NOMO-1 treated with dmso at 0.1 percent for 144 hours (cell line): Measurements from ENCODE around the gene SLC33A1.
"Not testable (repeated sequence)": the region's sequence is repeated elsewhere in the genome, so short reads cannot be mapped to it uniquely, and the experiment has no call there.

Experiments
- DNase-seq: peaks from one replicate; lab custom pipeline; 2025; ENCODE audit not compliant: unreplicated experiment; lab: John Stamatoyannopoulos, UW

SLC33A1 gene

DNA sequence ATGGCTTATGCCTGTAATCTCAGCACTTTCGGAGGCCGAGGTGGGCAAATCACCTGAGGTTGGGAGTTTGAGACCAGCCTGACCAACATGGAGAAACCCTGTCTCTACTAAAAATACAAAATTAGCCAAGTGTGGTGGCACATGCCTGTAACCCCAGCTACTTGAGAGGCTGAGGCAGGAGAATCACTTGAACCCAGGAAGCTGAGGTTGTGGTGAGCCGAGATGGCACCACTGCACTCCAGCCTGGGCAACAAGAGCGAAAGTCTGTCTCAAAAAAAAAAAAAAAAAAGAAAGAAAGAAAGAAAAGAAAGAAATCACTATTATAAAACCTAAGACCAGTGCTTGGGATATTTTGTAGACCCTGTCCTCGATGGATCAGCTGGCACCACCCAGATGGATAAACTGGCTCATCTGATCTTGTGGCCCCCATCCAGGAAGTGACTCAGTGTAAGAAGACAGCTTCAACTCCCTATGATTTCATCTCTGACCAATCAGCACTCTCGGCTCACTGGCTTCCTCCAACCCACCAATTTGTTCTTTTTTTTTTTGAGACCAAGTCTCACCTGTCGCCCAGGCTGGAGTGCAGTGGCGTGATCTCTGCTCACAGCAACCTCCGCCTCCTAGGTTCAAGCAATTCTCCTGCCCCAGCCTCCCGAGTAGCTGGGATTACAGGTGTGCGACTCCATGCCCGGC, 8.2 kb upstream of the SLC33A1 start:
- DNase-seq = peak; percentile 55

DNA sequence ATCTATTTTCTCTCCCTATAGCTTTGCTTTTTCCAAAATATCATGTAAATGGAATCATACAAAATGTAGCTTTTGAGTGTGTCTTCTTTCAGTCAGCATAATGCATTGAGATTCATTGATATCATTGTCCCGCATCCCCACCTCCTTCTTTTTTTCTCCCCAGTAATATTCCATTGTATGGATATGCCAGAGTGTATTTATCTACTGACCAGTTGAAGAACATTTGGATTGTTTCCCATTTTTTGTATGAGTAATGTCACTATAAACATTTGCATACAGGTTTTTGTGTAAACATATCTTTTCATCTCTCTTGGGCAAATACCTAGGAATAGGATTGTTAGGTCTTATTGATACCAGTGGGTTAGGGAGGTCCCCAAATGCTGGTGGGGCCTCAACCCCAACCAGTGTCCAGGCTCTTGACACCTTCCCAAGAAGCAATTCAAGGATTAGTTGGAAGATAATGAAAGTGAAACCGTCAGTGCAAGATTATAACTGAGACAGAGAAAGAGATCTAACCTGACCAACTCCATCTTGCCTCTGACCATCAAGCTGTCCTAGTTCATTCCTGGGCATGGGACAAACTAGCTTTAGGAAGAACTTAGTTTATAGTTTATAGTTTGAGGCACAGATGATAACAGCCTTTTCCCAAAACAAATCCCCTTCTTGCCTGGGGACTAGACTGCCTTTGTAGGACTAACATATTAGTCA, 7.4 kb upstream of the SLC33A1 start:
- DNase-seq = no peak

DNA sequence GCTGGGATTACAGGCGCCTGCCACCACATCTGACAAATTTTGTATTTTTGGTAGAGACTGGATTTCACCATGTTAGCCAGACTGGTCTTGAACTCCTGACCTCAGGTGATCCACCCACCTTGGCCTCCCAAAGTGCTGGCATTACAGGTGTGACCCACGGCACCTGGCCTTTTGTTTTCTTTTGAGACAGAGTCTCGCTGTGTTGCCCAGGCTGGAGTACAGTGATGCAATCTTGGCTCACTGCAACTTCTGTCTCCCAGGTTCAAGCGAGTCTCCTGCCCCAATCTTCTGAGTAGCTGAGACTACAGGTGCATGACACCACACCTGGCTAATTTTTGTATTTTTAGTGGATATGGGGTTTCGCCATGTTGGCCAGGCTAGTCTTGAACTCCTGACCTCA, 6.2 kb upstream of the SLC33A1 start:
- not testable (repeated sequence) for DNase-seq

DNA sequence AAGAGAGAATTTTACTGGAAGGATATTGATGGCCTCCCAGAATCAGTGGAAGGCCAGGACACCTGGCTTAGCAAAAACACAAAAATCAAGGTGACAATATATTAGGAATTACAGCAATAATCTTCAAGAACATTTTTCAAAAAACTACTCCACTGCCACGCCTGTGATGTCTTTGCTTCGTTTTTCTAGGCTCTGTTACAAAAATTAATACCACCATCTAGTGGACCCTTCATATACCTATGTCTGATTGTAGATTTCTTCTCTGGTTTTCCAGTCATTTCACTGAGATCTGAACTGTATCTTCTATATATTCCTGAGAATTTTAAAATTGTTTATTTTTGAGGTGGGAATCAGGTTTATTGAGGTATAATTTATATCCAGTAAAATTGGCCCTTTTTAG, 5.6 kb upstream of the SLC33A1 start:
- peak; percentile 13 for DNase-seq

DNA sequence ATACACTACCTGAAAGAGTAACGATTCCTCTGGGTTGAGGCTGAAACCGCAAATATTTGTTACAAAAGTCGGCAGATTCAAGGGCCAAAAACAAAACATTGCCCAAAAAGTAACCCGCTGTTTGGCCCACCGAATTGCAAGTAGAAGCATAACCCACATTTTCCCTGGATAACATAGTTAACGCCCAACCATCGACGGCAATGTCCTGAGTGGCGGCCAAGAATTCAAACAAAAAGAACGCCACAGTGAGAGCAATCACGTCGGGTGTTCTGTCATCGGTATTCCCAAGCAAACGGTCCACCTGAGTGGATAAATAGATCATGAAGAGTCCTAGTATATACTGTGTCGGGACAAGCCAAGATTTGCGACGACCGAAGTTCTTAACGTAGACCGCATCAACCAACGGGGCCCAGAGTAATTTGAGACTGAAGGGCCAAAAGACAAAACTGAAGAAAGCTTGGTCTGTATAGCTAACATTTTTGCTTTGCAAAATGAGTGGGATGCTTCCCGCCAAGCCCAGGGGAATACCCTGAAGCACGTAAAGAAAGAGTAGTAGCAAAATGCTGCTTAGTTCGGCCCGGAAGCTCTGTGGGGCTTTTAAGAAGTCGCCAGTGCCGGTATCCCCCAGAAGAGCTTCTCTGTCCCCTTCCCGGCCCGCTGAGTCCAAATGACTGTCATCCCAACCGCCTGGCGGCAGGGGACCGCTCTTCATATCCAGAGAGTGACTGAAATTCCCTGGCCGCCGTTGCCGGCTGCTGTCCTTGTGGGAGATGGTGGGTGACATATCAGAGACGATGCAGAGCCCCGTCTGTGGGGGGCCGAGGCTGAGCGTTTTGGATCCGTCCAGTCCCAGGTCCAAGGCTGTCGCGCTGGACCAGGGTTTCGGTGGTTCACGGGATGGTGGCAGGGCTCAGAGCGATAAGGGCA, 750 bp downstream of the SLC33A1 start:
- DNase-seq = peak; percentile 27

DNA sequence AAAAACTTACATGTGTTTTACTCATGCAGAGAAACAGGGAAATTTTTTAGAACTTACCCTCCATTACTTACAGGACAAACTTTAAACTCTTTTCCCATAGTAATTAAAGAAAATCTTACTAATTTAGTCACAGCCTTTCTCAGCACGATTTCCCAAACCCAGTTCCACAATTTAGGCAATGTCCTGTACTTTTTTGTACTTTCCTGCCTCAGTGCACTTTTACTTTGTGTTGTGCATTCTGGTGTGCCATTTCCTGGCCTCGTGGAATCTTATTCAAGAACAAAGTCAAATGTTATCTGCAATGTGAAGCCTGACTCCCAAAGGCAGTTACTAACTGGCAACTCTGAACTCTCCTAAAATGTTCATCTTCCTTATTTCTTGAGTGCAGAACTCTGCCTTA, 1.9 kb downstream of the SLC33A1 start:
- peak; percentile 13 for DNase-seq

DNA sequence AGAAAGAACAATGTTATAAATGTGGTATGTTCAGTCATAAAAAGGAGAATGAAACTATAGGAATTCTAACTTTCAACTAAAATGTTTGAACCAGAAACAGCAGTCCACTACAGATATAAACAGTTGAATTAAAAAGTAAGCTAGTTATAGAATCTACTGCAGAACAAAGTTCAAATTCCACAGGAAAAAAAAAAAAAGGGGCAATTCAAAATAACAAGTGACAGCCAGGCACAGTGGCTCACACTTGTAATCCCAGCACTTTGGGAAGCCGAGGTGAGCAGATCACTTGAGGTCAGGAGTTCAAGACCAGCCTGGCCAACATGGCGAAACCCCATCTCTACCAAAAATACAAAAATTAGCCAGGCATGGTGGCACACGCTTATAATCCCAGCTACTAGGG, 4.8 kb downstream of the SLC33A1 start:
- DNase-seq = not testable (repeated sequence)

DNA sequence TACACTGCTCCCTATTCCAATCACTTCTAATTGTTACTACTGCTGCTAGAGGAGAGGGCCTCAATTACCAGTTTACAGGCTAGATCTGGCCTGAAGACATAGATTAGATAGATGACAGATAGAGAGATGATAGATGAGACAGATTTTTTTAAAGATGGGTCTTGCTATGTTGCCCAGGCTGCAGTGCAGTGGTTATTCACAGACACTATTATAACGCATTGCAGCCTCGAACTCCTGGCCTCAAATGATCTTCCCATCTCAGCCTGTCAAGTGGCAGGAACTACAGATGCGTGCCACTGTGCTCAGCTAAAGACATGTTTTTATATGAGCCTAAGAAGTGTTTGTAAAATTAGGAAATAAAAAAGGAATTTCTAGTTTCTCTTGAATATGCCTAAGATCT, 6.2 kb downstream of the SLC33A1 start:
- no peak for DNase-seq

DNA sequence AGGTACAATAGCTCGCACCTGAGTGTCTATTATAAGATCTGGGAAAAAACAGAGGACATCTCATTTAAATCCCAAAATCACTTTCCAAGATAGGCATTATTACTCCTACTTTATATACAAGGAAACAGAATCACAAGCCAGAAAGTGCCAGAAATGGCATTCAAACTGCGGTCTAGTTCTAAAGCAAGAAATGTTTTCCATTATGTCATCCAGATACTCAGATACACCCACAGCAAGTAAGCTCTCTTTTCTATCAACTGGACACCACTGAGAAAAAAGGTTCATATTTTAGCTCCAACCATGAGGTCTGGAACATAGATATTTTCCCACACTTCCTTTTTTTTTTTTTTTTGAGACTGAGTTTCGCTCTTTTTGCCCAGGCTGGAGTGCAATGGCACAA, 8.1 kb downstream of the SLC33A1 start:
- no peak for DNase-seq

DNA sequence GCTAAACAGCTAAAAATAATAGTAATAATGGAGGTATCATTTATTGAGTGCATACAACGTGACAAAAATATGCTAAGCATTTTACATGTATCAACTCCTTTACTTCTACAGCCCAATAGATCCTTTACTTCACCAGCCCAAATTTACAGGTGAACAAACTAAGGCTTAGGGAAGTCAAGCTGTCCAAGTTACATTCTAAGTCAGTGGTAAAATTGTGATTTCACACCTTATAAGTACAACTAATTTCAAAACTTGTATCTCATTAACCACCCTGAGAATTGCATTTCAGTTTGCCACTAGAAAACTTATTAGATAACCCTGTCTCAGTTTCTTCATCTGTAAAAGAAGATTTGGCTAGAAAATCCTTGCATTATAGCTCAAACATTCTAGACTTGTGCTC, 10.7 kb downstream of the SLC33A1 start:
- no peak for DNase-seq

DNA sequence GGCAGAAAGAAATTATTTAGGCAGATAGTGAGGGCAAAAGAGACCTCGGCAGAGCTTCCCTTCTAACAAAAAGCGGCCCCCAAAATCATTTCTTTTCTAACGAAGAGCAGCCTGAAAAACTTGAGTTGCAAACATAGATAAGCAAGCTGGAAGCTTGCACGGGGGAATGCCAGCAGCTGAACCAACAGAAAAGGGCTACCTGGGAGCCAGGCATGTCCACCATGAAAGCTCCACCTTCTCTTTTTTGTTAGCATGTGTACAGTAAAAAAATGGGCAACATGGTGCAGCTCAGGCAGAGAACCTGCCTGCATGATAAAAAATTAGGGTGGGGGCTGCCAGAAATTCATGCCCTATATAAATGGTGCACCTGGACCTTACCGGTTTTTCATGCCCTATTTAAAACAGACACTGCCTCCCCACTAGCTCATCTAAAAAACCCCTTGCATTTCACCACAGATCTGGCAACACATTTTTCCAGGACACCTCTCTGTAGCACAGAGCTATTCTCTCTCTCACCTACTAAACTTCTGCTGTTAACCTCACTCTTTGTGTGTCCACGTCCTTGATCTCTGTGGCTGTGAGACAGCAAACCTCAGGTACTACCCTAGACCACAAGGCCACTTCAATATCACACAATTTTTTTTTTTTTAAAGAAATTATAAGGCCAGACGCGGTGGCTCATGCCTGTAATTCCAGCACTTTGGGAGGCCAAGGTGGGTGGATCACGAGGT, 18.7 kb downstream of the SLC33A1 start:
- no peak for DNase-seq

DNA sequence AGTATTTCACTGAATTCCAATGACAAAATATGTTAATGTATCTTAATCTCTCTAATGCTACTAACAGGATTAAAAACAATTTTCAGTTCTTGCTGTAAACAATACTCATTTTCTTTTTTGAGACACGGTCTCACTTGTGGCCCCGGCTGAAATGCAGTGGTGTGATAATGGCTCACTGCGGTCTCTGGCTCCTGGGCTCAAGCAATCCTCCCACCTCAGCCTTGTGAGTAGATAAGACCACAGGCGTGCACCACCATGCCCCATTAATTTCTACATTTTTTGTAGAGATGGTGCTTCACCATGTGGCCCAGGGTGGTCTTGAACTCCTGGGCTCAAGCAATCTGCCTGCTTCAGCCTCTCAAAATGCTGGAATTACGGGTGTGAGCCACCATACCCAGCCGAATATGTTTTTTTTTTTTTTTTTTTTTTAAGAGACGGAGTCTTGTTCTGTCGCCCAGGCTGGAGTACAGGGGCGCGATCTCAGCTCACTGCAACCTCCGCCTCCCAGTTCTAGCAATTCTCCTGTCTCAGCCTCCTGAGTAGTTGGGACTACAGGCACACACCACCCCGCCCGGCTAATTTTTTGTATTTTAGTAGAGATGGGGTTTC, 25.6 kb downstream of the SLC33A1 start:
- not testable (repeated sequence) for DNase-seq

DNA sequence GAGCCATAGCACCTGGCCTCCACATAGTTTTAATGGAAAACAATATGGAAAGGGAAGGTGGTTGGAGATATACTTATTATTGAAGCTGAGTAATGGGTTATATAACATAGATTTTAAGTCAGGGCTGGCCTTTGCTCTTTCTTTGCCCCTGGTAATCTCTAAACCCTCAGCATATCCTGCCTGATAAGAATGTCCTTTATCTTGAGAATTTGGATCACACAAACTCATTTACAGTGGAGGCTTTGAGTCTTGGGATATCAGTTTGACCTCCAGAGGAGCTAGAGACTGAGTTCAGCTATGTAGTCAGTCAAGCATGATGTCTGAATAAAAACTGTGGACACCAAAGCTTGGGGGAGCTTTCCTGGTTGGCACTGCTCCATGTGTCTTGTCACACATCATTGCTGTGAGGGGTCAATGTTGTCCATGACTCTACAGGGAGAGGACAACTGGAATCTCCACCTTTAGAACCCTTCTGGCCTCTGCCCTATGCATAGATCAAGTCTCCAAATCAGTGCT, 39.1 kb downstream of the SLC33A1 start:
- DNase-seq = no peak

DNA sequence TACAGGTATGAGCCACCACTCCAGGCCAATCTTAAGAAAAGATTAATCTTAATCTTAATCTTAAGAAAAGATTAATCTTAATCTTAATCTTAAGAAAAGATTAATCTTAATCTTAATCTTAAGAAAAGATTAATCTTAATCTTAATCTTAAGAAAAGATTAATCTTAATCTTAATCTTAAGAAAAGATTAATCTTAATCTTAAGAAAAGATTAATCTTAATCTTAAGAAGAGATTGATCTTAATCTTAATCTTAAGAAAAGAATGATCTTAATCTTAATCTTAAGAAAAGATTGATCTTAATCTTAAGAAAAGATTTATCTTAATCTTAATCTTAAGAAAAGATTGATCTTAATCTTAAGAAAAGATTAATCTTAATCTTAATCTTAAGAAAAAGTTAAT, 41.0 kb downstream of the SLC33A1 start:
- DNase-seq = not testable (repeated sequence)

DNA sequence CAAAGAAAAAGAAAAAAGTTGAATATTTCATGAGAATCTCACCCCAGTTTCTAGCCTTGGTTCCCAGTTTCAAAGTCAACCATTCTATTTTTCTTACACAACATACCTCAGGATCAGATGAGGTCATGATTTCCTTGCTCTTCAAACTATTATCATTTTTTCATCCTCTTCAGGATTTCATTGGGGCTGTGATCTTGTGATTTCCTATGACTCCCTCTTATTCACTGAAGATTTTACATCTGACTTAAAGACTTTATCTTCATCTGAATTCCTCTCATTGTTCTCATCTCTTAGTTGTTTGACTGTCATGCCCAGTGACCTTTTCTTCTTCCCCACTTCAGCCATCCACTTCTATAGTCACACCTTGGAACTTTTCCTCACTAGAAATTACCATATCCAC, 45.0 kb downstream of the SLC33A1 start:
- DNase-seq = no peak

DNA sequence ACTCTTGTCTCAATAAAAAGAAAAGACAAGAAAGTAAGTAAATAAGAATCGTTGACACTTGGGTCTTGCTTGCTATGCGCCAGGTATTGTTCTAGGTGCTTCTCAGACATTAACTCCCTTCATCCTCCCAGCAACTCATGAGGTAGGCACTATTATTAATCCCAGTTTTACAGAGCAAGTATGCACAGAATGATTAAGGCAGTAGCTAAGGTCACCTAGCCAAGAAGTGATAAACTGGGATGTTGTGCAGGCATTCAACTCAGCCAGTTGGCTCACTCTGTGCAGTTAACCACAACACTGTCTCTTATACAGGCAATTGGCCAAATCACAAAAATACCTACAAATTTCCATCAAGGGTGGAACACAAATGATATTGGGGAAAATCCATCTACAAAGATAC, 46.4 kb downstream of the SLC33A1 start:
- no peak for DNase-seq

DNA sequence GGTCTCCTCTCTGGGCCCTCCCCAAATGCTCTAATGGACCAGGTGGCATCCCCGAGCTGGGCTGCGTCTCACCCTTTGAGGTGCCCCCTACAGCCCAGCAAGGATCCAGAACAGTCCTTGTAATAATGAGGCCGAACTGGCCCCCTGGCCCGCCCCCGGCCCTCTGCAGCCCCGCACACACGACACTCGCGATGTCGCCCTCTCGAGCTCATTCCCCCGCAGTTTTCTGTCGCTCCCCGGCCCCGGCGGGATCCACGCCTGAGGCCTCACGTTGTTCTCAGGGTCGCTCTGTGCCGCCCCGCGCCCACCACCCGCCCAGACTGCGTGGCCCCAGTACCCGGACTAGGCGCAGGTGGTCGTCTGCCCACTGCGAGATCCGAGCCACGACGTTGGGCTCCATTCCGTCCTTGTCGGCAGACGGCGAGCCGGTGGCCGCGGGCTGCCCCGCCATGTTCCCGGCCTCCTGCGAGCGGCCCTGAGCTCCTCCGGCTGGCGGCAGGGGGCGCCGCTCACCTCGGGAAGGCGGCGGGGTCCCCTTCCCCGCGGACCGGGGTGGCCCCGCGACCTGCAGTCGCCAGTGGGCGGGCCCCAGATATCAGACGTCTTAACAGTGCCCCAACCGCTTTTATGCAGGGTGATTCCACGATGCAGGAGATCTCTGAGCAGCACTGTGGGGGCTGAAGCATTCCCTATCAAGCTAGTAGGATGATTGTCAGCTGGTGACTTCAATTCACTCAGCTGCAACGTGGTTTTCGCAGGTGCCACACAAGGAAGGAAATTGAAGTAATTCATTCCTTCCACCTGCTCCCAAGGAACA, 48.2 kb downstream of the SLC33A1 start, which contains the start of gene C3orf33:
TSS of gene C3orf33 (minus strand) at position 477 of the 817 bp plus-strand sequence. CDS start at position 451, 26 bp downstream.
- peak; percentile 74 for DNase-seq

DNA sequence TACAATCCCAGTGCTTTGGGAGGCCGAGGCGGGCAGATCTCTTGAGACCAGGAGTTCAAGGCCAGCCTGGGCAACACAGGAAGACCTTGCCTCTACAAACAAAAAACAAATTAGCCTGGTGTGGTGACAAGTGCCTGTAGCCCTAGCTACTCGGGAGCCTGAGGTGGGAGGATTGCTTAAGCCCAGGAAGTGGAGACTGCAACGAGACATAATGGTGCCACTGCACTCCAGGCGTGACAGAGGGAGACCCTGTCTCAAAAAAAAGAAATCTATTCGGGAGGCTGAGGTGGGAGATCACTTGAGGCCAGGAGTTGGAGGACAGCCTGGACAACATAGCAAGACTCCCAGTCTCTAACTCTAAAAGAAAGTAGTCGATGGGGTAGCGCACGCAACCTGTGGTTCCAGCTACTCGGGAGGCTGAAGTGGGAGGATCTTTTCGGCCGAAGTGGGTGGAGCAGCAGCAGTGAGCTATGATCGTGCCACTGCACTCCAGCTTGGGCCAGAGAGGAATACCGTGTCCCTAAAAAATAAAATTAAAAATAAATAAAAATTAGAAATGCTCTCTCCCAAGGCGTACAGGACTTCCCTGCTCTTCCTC, 48.9 kb downstream of the SLC33A1 start:
- no peak for DNase-seq

DNA sequence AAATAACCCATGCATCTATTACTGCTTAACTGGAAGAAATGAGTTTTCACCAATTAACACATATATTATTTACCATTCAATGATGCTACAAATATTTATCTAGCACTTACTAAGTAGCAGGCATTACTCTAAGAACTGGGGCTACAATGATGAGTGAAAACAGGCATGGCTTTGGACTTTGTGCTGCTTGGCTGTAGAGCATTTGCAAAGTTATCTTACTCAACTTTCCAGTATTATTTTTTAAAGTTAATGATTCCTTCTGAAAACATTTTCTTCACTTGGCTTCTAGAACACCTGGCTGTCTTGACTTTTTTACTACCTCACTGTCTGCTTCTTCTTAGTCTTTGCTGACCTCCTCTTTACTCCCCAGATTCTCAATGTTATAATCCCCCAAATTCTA, 49.9 kb downstream of the SLC33A1 start:
- no peak for DNase-seq
